Type B pancreatic cell (in vitro differentiated cells): ENCODE data around the gene FAH. TPM values are rescaled to one million over a fixed set of nuclear protein-coding genes. Genes with fewer than 3 reads are reported as not detected.

Source experiments
- DNase-seq: peaks from one replicate; pipeline ENCODE4 v3.0.0; 2021; ENCODE audit warnings: mixed read lengths; ENCODE audit not compliant: unreplicated experiment; ENCODE audit errors: extremely low spot score
- H3K27ac Mint-ChIP-seq: 2 replicates; pipeline ENCODE4 v1.8.0; 2021; ENCODE audit warnings: mild to moderate bottlenecking, mixed read lengths
- H3K27me3 Mint-ChIP-seq: 2 replicates; pipeline ENCODE4 v1.8.0; 2021; ENCODE audit warnings: mixed read lengths
- H3K36me3 Mint-ChIP-seq: 2 replicates; pipeline ENCODE4 v1.8.0; 2021; ENCODE audit warnings: mixed read lengths
- H3K4me1 Mint-ChIP-seq: one replicate; pipeline ENCODE4 v1.8.0; 2021; ENCODE audit warnings: mixed read lengths; ENCODE audit not compliant: unreplicated experiment
- H3K4me3 Mint-ChIP-seq: 2 replicates; pipeline ENCODE4 v1.8.0; 2021; ENCODE audit warnings: mild to moderate bottlenecking, mixed read lengths
- H3K9me3 Mint-ChIP-seq: 2 replicates; pipeline ENCODE4 v1.8.0; 2021; ENCODE audit warnings: mixed read lengths
- total RNA-seq: library from RNA; stranded (reverse); gene quantifications from 2 replicates; pipeline ENCODE4 v1.2.1, GENCODE V29; 2021; ENCODE audit warnings: low replicate concordance
- TF ChIP-seq, protein P1 (sequence below): fragments of 200-600 bp; sonication (generic); conservative IDR thresholded peaks from 2 replicates; pipeline ENCODE4 v1.5.0; 2021; ENCODE audit warnings: antibody characterized with exemption, mild to moderate bottlenecking

FAH gene
- total RNA-seq, 1 donor from 2014 or later, result 25.8 TPM

DNA sequence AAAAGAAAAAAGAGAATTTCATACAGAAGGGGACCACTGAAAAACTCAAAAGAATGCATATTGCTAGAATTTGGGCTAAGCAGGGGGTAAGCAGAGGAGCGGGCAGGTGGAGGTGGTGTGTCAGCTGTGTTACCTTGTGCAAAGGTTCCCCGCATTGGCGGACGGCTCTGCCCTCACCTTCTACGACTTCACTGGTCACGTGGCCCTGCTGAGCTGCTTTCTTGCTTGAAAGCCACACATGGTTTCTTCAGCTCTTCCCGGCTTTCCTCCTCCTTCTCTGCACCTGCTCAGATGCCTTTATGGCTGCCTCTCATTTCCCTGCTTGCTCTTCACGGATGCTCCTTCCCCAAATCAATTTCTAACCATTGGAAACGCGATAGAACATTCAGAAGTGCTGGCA lies 30.5 kb downstream of the FAH start:
- Mint-ChIP-seq H3K27ac (no peak overlapping the region), H3K27me3 (no peaks in the 10 kb centered on the region), H3K9me3 (no peaks in the 10 kb centered on the region), H3K4me1 (no peaks in the 10 kb centered on the region), H3K36me3 (peaks cover 31% of the 10 kb centered on the region), H3K4me3 (no peak overlapping the region)
- DNase-seq, result no peak
- TF ChIP-seq, protein P1, sequence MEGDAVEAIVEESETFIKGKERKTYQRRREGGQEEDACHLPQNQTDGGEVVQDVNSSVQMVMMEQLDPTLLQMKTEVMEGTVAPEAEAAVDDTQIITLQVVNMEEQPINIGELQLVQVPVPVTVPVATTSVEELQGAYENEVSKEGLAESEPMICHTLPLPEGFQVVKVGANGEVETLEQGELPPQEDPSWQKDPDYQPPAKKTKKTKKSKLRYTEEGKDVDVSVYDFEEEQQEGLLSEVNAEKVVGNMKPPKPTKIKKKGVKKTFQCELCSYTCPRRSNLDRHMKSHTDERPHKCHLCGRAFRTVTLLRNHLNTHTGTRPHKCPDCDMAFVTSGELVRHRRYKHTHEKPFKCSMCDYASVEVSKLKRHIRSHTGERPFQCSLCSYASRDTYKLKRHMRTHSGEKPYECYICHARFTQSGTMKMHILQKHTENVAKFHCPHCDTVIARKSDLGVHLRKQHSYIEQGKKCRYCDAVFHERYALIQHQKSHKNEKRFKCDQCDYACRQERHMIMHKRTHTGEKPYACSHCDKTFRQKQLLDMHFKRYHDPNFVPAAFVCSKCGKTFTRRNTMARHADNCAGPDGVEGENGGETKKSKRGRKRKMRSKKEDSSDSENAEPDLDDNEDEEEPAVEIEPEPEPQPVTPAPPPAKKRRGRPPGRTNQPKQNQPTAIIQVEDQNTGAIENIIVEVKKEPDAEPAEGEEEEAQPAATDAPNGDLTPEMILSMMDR, result no peak

DNA sequence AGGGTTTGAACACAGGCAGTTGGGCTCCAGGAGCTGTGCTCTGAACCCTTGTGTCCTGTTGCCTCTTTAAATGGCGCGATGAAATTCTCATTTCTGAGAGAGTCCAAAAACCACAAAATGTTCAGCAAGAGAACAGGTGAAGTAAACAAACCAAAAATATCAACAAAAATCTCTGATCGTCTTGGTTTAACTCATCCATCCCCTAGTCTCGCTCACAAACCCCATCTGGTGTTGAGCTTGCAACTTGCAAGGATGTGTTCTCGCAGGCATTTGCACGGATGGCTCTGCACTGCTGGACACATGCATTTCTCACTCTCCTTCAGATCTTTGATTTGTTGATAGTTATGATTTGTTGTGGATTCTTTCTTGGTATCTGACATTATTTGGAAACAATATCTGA lies 31.1 kb downstream of the FAH start:
- no peaks in the 10 kb centered on the region for H3K27me3 Mint-ChIP-seq
- TF ChIP-seq, protein P1, result peak; percentile 61
- no peaks in the 10 kb centered on the region for H3K4me1 Mint-ChIP-seq
- H3K4me3 Mint-ChIP-seq, result no peak overlapping the region
- DNase-seq, result no peak
- H3K27ac Mint-ChIP-seq, result no peak overlapping the region
- peaks cover 30% of the 10 kb centered on the region for H3K36me3 Mint-ChIP-seq
- H3K9me3 Mint-ChIP-seq, result no peaks in the 10 kb centered on the region

DNA sequence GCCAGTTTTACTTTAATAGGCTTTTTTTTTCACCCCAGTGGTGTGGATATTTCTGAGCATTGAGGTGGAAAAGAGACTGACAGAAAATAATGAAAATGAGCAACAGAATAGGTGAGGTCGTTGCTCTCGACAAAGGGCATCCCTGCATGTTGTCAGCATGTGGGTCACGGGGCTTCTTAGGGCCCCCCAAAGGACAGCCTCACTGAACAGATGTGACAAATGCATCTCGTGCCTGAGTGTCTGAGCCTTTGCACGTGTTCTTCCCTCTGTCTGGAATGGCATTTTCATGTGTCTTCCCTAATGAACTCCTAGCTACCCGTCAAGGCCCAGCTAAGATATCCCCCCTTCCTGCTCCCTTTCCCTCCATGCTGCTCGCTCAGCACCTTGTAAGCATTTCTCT lies 31.8 kb downstream of the FAH start:
- TF ChIP-seq, protein P1, result no peak
- Mint-ChIP-seq H3K4me1 (no peaks in the 10 kb centered on the region), H3K36me3 (peaks cover 26% of the 10 kb centered on the region), H3K9me3 (no peaks in the 10 kb centered on the region), H3K27ac (no peak overlapping the region), H3K4me3 (no peak overlapping the region), H3K27me3 (no peaks in the 10 kb centered on the region)
- DNase-seq, result no peak

DNA sequence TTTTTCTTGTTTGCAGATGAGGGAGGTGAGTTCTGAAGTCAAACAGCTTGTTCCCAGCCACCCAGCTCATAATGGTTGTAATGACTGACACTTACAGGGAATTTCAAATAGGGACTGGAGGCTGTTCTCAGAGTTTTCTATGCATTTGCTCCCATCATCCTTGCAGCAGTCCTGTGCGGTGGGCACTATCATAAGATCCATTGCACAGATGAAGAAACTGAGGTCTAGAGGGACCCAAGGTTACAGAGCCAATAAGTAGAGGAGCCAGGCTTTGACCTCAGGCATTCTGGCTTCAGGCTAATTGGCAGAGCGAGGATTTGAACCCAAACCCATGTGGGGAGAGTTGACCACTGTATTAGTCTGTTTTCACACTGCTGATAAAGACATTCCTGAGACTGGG lies 32.4 kb downstream of the FAH start:
- TF ChIP-seq, protein P1, result no peak
- Mint-ChIP-seq H3K27ac (no peak overlapping the region), H3K36me3 (peaks cover 26% of the 10 kb centered on the region), H3K27me3 (no peaks in the 10 kb centered on the region), H3K4me1 (no peaks in the 10 kb centered on the region), H3K4me3 (no peak overlapping the region), H3K9me3 (no peaks in the 10 kb centered on the region)
- no peak for DNase-seq

DNA sequence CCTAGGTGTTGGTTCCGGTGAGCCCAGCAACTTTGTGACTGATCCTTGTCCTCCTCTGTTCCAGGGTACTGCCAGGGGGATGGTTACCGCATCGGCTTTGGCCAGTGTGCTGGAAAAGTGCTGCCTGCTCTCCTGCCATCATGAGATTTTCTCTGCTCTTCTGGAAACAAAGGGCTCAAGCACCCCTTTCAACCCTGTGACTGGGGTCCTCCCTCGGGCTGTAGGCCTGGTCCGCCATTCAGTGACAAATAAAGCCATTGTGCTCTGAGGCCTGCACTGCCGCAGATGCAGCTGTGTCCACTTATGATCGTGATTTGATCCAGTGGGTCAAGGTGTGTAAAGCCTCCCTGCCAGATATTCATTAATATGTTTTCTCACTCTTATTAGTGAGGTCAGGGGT lies 33.3 kb downstream of the FAH start:
- TF ChIP-seq, protein P1, result no peak
- Mint-ChIP-seq H3K9me3 (no peaks in the 10 kb centered on the region), H3K4me3 (no peak overlapping the region), H3K27ac (no peak overlapping the region), H3K36me3 (peaks cover 26% of the 10 kb centered on the region), H3K27me3 (no peaks in the 10 kb centered on the region), H3K4me1 (no peaks in the 10 kb centered on the region)
- DNase-seq, result no peak

DNA sequence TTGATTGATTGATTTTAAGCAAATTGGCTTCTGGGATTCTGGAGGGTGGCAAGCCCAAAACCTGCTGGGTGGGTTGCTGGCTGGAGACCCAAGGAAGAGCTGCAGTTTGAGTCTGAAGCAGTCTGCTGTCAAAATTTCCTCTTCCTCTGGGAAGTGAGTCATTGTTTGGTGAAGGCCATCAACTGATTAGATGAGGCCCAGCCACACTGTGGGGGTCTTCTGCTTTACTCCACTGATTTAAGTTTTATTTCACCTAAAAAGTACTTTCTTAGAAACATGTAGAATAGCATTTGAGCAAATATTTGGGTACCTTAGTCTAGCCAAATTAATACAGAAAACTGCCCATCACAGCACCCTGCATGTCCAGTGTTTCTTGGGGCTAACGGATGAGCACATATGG lies 33.8 kb downstream of the FAH start:
- DNase-seq, result no peak
- H3K4me1 Mint-ChIP-seq, result no peaks in the 10 kb centered on the region
- H3K4me3 Mint-ChIP-seq, result no peak overlapping the region
- H3K27ac Mint-ChIP-seq, result no peak overlapping the region
- H3K27me3 Mint-ChIP-seq, result no peaks in the 10 kb centered on the region
- no peaks in the 10 kb centered on the region for H3K9me3 Mint-ChIP-seq
- H3K36me3 Mint-ChIP-seq, result peaks cover 26% of the 10 kb centered on the region
- TF ChIP-seq, protein P1, result no peak
